Ramos (cell line): ENCODE measurements around the gene CDH2.
"Not testable (repeated sequence)": the region's sequence is repeated elsewhere in the genome, so short reads cannot be mapped to it uniquely, and the experiment has no call there.

Experiments
- in situ Hi-C: fragments of 300-500 bp; cut with MboI; formaldehyde crosslinking; loops from one replicate; pipeline ENCODE4 v1.14.3; 2022; ENCODE audit warnings: low sequenced_read_pairs; ENCODE audit not compliant: unreplicated experiment

Gene CDH2

GRCh38 chr18:27956001-27956640 lies 220.8 kb downstream of the CDH2 start:
- in situ Hi-C loops, result no loop called here

GRCh38 chr18:27954226-27954625 lies 222.7 kb downstream of the CDH2 start:
- in situ Hi-C loops, result no loop called here

GRCh38 chr18:27952741-27953140 lies 224.2 kb downstream of the CDH2 start:
- in situ Hi-C loops, result no loop called here

GRCh38 chr18:27950648-27951228 lies 226.2 kb downstream of the CDH2 start:
- in situ Hi-C loops, result no loop called here

GRCh38 chr18:27948986-27949385 lies 227.9 kb downstream of the CDH2 start:
- in situ Hi-C loops, result no loop called here

- in situ Hi-C loops, result no loop called here
Observed at GRCh38 chr18:27942706-27943105, 234.2 kb downstream of the CDH2 start.

- in situ Hi-C loops, result no loop called here
Observed at GRCh38 chr18:27931535-27931934, 245.4 kb downstream of the CDH2 start.

GRCh38 chr18:27922780-27923179 lies 254.2 kb downstream of the CDH2 start:
- in situ Hi-C loops, result no loop called here

GRCh38 chr18:27921904-27922751 lies 254.8 kb downstream of the CDH2 start:
- in situ Hi-C loops, result no loop called here

- in situ Hi-C loops, result no loop called here
Observed at GRCh38 chr18:27921392-27921791, 255.5 kb downstream of the CDH2 start.

GRCh38 chr18:27920836-27921235 lies 256.1 kb downstream of the CDH2 start:
- in situ Hi-C loops, result no loop called here

- in situ Hi-C loops, result not testable (repeated sequence)
Observed at GRCh38 chr18:27906189-27906588, 270.7 kb downstream of the CDH2 start.

- in situ Hi-C loops, result no loop called here
Observed at GRCh38 chr18:27903906-27904305, 273.0 kb downstream of the CDH2 start.

GRCh38 chr18:27901424-27902226 lies 275.3 kb downstream of the CDH2 start:
- in situ Hi-C loops, result no loop called here
